Ishikawa (cell line): ENCODE data around the gene PAIP2.

Experiments used
- CEBPB ChIP-seq: IDR thresholded peaks from 2 replicates; pipeline ENCODE4 v1.6.1; 2012
- CREB1 ChIP-seq: IDR thresholded peaks from 2 replicates; pipeline ENCODE4 v1.6.1; 2012; ENCODE audit warnings: low read depth
- EGR1 ChIP-seq: IDR thresholded peaks from 2 replicates; pipeline ENCODE4 v1.6.1; 2012
- EP300 ChIP-seq: IDR thresholded peaks from 2 replicates; pipeline ENCODE4 v1.6.1; 2012; ENCODE audit warnings: borderline replicate concordance
- MAX ChIP-seq: IDR thresholded peaks from 2 replicates; pipeline ENCODE4 v1.6.1; 2012
- NFIC ChIP-seq: IDR thresholded peaks from 2 replicates; pipeline ENCODE4 v1.6.1; 2012
- RAD21 ChIP-seq: IDR thresholded peaks from 2 replicates; pipeline ENCODE4 v1.6.1; 2012; ENCODE audit warnings: low read depth
- REST ChIP-seq: IDR thresholded peaks from 2 replicates; pipeline ENCODE4 v1.6.1; 2012; ENCODE audit warnings: low read depth, mild to moderate bottlenecking
- TAF1 ChIP-seq: IDR thresholded peaks from 2 replicates; pipeline ENCODE4 v1.6.1; 2012; ENCODE audit warnings: low read depth, mild to moderate bottlenecking
- TCF12 ChIP-seq: IDR thresholded peaks from 2 replicates; pipeline ENCODE4 v1.6.1; 2012; ENCODE audit warnings: low read depth
- TEAD4 ChIP-seq: IDR thresholded peaks from 2 replicates; pipeline ENCODE4 v1.6.1; 2012
- YY1 ChIP-seq: IDR thresholded peaks from 2 replicates; pipeline ENCODE4 v1.6.1; 2012; ENCODE audit warnings: low read depth
- ZBTB7A ChIP-seq: IDR thresholded peaks from 2 replicates; pipeline ENCODE4 v1.6.1; 2012; ENCODE audit warnings: low read depth

- TF ChIP-seq NFIC (no peak), RAD21 (no peak), YY1 (no peak), TAF1 (no peak), REST (no peak), CEBPB (no peak), CREB1 (no peak), EGR1 (no peak), EP300 (no peak), TCF12 (no peak), ZBTB7A (no peak), MAX (no peak), TEAD4 (no peak)
Measured at GRCh38 chr5:139416651-139417050, 75.0 kb downstream of the PAIP2 start.
